Thyroid gland (tissue), 4 donors: Measurements from ENCODE around the gene MYO16.

ENCODE experiments used
- CTCF ChIP-seq, 6 experiments: fragments of 200-600 bp in 3 of 6; fragments of 450-650 bp in 3 of 6; sonication (generic) in 3 of 6; IDR thresholded peaks; one replicate each; pipeline ENCODE4 v1.5.1; 2016 to 2019; ENCODE audit warnings: antibody characterized with exemption in 6 of 6, mild to moderate bottlenecking in 2 of 6, inconsistent platforms in 1 of 6, moderate library complexity in 1 of 6
- POLR2A ChIP-seq, 2 donors: fragments of 450-650 bp; IDR thresholded peaks; one replicate each; pipeline ENCODE4 v1.6.1; 2017; ENCODE audit warnings: antibody characterized with exemption in 2 of 2, mild to moderate bottlenecking in 2 of 2, moderate library complexity in 1 of 2

DNA sequence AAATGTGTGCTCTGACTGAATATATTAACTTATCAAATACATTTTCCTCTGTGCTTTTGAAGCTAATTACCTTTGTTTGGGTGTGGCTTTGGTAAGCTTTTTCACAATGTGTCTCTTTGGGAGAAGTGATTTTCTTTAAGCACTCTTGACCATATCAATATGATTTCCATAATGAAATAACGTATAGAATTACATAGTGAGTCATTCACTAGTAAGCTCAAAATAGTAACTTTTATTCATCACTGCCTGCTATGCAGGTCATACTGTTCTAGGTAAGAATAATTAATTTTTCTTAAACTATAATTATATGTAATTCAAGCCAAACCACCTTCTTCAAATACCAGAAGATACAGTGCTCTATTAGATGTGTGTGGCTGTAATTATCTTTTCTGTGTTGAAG lies 480.7 kb downstream of the MYO16 start:
- TF ChIP-seq CTCF (IDR thresholded peaks at IDR 0.05) (no peak), POLR2A (IDR thresholded peaks at IDR 0.05) (no peak)
